ENCODE measurements around the gene SASH3.

Gene SASH3

DNA sequence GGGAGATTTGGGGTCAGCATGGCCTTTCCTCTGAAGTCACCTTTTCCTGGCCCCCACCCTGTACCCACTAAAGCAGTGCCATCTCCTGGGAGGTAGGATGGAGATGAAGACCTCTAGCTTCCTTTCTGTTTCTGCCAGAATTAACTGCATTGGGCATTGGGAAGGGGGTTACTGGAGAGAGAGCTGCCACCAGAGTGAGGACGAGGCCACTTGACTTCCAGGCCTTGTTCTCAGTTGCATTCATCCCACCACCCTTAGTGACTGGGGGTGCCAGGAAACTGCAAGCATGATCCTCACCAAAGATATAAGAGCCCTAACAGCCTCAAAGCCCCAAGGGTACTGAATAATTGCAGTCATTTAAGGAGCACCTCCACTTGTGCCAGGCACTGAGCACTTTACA is 15.8 kb downstream of the SASH3 start:
- Histone ChIP-seq H3K36me3 (replicated peaks; ENCODE audit: insufficient read depth, low read length) (no peaks in the 10 kb centered on the region), H3K27ac (ENCODE audit: low read length) (no peak overlapping the region), H3K9ac (ENCODE audit: low read length) (no peak overlapping the region)

DNA sequence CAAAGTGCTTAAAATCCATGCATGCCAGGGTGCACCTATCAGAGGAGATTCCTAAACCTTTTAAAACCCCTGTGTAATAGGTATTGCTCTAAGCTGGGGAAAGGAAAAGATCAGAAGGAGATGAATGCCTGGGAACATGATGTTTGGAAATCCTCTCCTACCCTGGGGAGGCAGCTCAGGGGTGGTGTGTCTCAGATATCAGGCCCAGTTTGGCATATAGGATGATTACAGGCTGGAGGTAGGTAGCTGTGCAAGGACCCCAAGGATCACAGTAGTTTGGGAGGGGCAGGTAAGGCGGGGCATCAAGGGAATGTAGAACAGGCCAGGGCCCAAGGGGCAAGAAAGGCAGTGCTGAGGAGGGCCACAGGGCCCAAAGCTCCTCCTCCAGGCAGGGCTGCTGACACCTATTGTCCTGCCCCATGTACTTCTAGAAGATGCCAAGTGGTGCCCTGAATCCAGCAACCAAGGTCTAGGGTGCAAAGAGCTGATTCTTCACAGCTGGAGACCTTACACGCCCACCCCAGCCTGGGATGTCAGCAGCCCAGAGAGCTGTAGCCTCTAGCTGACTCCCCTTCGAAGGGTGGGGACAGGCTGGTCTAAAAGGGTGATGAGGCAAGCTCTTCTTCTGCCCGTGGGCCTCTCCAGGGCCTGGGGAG is 17.6 kb downstream of the SASH3 start:
- no peaks in the 10 kb centered on the region for H3K4me1 ChIP-seq (ENCODE audit: low read length)
- TF ChIP-seq EZH2 (optimal IDR thresholded peaks at IDR 0.05; ENCODE audit: low read depth, low read length): no peak
- TF ChIP-seq, protein P1, sequence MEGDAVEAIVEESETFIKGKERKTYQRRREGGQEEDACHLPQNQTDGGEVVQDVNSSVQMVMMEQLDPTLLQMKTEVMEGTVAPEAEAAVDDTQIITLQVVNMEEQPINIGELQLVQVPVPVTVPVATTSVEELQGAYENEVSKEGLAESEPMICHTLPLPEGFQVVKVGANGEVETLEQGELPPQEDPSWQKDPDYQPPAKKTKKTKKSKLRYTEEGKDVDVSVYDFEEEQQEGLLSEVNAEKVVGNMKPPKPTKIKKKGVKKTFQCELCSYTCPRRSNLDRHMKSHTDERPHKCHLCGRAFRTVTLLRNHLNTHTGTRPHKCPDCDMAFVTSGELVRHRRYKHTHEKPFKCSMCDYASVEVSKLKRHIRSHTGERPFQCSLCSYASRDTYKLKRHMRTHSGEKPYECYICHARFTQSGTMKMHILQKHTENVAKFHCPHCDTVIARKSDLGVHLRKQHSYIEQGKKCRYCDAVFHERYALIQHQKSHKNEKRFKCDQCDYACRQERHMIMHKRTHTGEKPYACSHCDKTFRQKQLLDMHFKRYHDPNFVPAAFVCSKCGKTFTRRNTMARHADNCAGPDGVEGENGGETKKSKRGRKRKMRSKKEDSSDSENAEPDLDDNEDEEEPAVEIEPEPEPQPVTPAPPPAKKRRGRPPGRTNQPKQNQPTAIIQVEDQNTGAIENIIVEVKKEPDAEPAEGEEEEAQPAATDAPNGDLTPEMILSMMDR (IDR thresholded peaks at IDR 0.05; ENCODE audit: low read length): no peak
- TF ChIP-seq EZH2phosphoT487 (IDR thresholded peaks at IDR 0.05; ENCODE audit: low read length): no peak

More for the DNA sequence above, 15.8 kb downstream of the SASH3 start:
- Histone ChIP-seq H2AFZ (ENCODE audit: low read length) (no peak overlapping the region), H3F3A (ENCODE audit: insufficient read depth, low read length) (peaks cover 14% of the 10 kb centered on the region; the same call in 1 of the 2 replicates), H4K20me1 (ENCODE audit: insufficient read depth, low read length) (no peaks in the 10 kb centered on the region), H3K4me2 (ENCODE audit: low read depth, low read length) (no peak overlapping the region), H3K9me3 (replicated peaks; ENCODE audit: insufficient read depth, low read length) (no peaks in the 10 kb centered on the region), H3K27me3 (replicated peaks; ENCODE audit: insufficient read depth, low read length) (no peaks in the 10 kb centered on the region), H3K79me2 (ENCODE audit: low read length) (no peaks in the 10 kb centered on the region; the same call in 1 of the 2 replicates), H3K4me3 (ENCODE audit: low read length) (no peak overlapping the region), H3K9me2 (replicated peaks; ENCODE audit: insufficient read depth, low read length) (no peaks in the 10 kb centered on the region), H3K4me1 (ENCODE audit: low read length) (no peaks in the 10 kb centered on the region)
- TF ChIP-seq, protein P1 (IDR thresholded peaks at IDR 0.05; ENCODE audit: low read length): no peak
- TF ChIP-seq EZH2 (optimal IDR thresholded peaks at IDR 0.05; ENCODE audit: low read depth, low read length): no peak
- no peak for TF ChIP-seq EZH2phosphoT487 (IDR thresholded peaks at IDR 0.05; ENCODE audit: low read length)
- no peak for DNase-seq

DNA sequence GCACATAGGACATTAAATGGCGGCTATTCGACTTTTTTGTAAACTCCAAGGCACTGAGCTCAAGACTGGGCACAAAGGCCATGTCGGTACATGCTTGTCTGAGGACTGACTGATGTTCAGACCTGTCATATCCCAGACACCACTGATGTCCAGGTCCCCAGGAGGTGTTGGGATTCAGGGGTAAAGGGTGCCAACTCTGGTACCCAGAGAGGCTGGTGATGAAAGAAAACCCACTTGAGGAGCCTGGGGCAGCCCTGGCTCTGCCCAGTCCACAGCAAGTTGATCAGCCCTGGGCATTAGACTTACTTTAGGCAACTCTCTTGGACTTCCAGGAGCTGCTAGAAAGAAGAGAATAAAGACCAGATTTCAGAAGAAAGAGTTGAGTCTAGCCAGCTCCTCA is 18.7 kb downstream of the SASH3 start:
- H3K79me2 ChIP-seq (ENCODE audit: low read length): no peaks in the 10 kb centered on the region
- no peak for DNase-seq
- no peaks in the 10 kb centered on the region for H3K4me1 ChIP-seq (ENCODE audit: low read length)
- H3K4me3 ChIP-seq (ENCODE audit: low read length): no peak overlapping the region
- no peaks in the 10 kb centered on the region for H4K20me1 ChIP-seq (ENCODE audit: insufficient read depth, low read length)
- H3K9me3 ChIP-seq (replicated peaks; ENCODE audit: insufficient read depth, low read length): no peaks in the 10 kb centered on the region
- no peaks in the 10 kb centered on the region for H3K36me3 ChIP-seq (replicated peaks; ENCODE audit: insufficient read depth, low read length)
- H3K4me2 ChIP-seq (ENCODE audit: low read depth, low read length): no peak overlapping the region
- no peaks in the 10 kb centered on the region for H3K27me3 ChIP-seq (replicated peaks; ENCODE audit: insufficient read depth, low read length)
- no peak overlapping the region for H3K9ac ChIP-seq (ENCODE audit: low read length)
- TF ChIP-seq EZH2phosphoT487 (IDR thresholded peaks at IDR 0.05; ENCODE audit: low read length) (no peak), EZH2 (optimal IDR thresholded peaks at IDR 0.05; ENCODE audit: low read depth, low read length) (no peak)
- TF ChIP-seq, protein P1 (IDR thresholded peaks at IDR 0.05; ENCODE audit: low read length): no peak
- no peak overlapping the region for H2AFZ ChIP-seq (ENCODE audit: low read length)
- H3K9me2 ChIP-seq (replicated peaks; ENCODE audit: insufficient read depth, low read length): no peaks in the 10 kb centered on the region
- no peak overlapping the region for H3K27ac ChIP-seq (ENCODE audit: low read length)
- H3F3A ChIP-seq (ENCODE audit: insufficient read depth, low read length): peaks cover 14% of the 10 kb centered on the region; the same call in 1 of the 2 replicates

More for the DNA sequence above, 17.6 kb downstream of the SASH3 start:
- DNase-seq: no peak
- Histone ChIP-seq H3K4me2 (ENCODE audit: low read depth, low read length) (no peak overlapping the region), H3K36me3 (replicated peaks; ENCODE audit: insufficient read depth, low read length) (no peaks in the 10 kb centered on the region), H3K9me3 (replicated peaks; ENCODE audit: insufficient read depth, low read length) (no peaks in the 10 kb centered on the region), H4K20me1 (ENCODE audit: insufficient read depth, low read length) (no peaks in the 10 kb centered on the region), H2AFZ (ENCODE audit: low read length) (no peak overlapping the region), H3F3A (ENCODE audit: insufficient read depth, low read length) (peaks cover 14% of the 10 kb centered on the region; the same call in 1 of the 2 replicates), H3K79me2 (ENCODE audit: low read length) (no peaks in the 10 kb centered on the region), H3K9ac (ENCODE audit: low read length) (no peak overlapping the region), H3K9me2 (replicated peaks; ENCODE audit: insufficient read depth, low read length) (no peaks in the 10 kb centered on the region), H3K27ac (ENCODE audit: low read length) (no peak overlapping the region), H3K27me3 (replicated peaks; ENCODE audit: insufficient read depth, low read length) (no peaks in the 10 kb centered on the region), H3K4me3 (ENCODE audit: low read length) (no peak overlapping the region)
